ENCODE data around the gene NEK5. TPM values are rescaled to one million over a fixed set of nuclear protein-coding genes. Genes with fewer than 3 reads are reported as not detected.
"Not testable (repeated sequence)": the region's sequence is repeated elsewhere in the genome, so short reads cannot be mapped to it uniquely, and the experiment has no call there.

The NEK5 gene
- polyA plus RNA-seq, 1 donor (not counting 4 experiments of a cell fraction or from before 2014, with no cell fraction given), result 0.21 TPM

GRCh38 chr13:52103386-52103785 is 25.5 kb downstream of the NEK5 start:
- dilution Hi-C loops (cut with MboI; ENCODE audit: extremely low pct_ligation_motif_present, low sequenced_read_pairs), result no loop called here
- Histone ChIP-seq H2AFZ (ENCODE audit: control insufficient read depth, low read length) (no peak overlapping the region), H3K9me3 (ENCODE audit: control insufficient read depth, low read depth, low read length) (no peaks in the 10 kb centered on the region), H3K79me2 (ENCODE audit: control insufficient read depth, insufficient read depth, low read length) (no peaks in the 10 kb centered on the region), H4K20me1 (ENCODE audit: control insufficient read depth, extremely low read depth, insufficient read depth, low read length) (no peaks in the 10 kb centered on the region), H3K36me3 (ENCODE audit: control insufficient read depth in 2 of 2, extremely low read depth in 1 of 2, insufficient read depth in 2 of 2, low read length in 2 of 2) (no peaks in the 10 kb centered on the region), H3K4me1 (ENCODE audit: control insufficient read depth, extremely low read depth, insufficient read depth, low read length) (peaks cover 3% of the 10 kb centered on the region), H3K4me3 (ENCODE audit: control insufficient read depth in 2 of 3, extremely low read depth in 1 of 3, insufficient read depth in 2 of 3, low read depth in 1 of 3, low read length in 3 of 3) (no peak overlapping the region), H3K9ac (ENCODE audit: control insufficient read depth, extremely low read depth, insufficient read depth, low read length) (no peak overlapping the region), H3K27me3 (ENCODE audit: control insufficient read depth, extremely low read depth, insufficient read depth, low read length) (no peaks in the 10 kb centered on the region), H3K4me2 (ENCODE audit: control insufficient read depth, extremely low read depth, insufficient read depth, low read depth, low read length) (no peak overlapping the region), H3K9me1 (ENCODE audit: control insufficient read depth, extremely low read depth, insufficient read depth, low read length) (no peaks in the 10 kb centered on the region), H3K27ac (ENCODE audit: control insufficient read depth, insufficient read depth, low read length) (no peak overlapping the region)
- TF ChIP-seq CTCF (optimal IDR thresholded peaks at IDR 0.05 in 1 of 3, IDR thresholded peaks at IDR 0.05 in 1 of 3, conservative IDR thresholded peaks at IDR 0.05 in 1 of 3; ENCODE audit: extremely low read depth in 1 of 3, insufficient read depth in 2 of 3, low read length in 3 of 3) (no peak), EZH2 (IDR thresholded peaks at IDR 0.05; ENCODE audit: low read length) (no peak)
- no peak for FAIRE-seq
- no peak for DNase-seq (ENCODE audit: low read depth, low spot score)

- H3K36me3 ChIP-seq (ENCODE audit: control insufficient read depth in 2 of 2, extremely low read depth in 1 of 2, insufficient read depth in 2 of 2, low read length in 2 of 2); H2AFZ ChIP-seq (ENCODE audit: control insufficient read depth, low read length); H3K27ac ChIP-seq (ENCODE audit: control insufficient read depth, insufficient read depth, low read length); H3K4me1 ChIP-seq (ENCODE audit: control insufficient read depth, extremely low read depth, insufficient read depth, low read length); DNase-seq (ENCODE audit: low read depth, low spot score); H4K20me1 ChIP-seq (ENCODE audit: control insufficient read depth, extremely low read depth, insufficient read depth, low read length); H3K27me3 ChIP-seq (ENCODE audit: control insufficient read depth, extremely low read depth, insufficient read depth, low read length); H3K9me3 ChIP-seq (ENCODE audit: control insufficient read depth, low read depth, low read length); H3K4me3 ChIP-seq (ENCODE audit: control insufficient read depth in 2 of 3, extremely low read depth in 1 of 3, insufficient read depth in 2 of 3, low read depth in 1 of 3, low read length in 3 of 3); H3K79me2 ChIP-seq (ENCODE audit: control insufficient read depth, insufficient read depth, low read length); H3K4me2 ChIP-seq (ENCODE audit: control insufficient read depth, extremely low read depth, insufficient read depth, low read depth, low read length); H3K9ac ChIP-seq (ENCODE audit: control insufficient read depth, extremely low read depth, insufficient read depth, low read length); FAIRE-seq; H3K9me1 ChIP-seq (ENCODE audit: control insufficient read depth, extremely low read depth, insufficient read depth, low read length); dilution Hi-C loops (cut with MboI; ENCODE audit: extremely low pct_ligation_motif_present, low sequenced_read_pairs): not testable (repeated sequence)
These were observed 26.4 kb downstream of the NEK5 start for GRCh38 chr13:52102423-52102822.

- TF ChIP-seq CTCF (optimal IDR thresholded peaks at IDR 0.05 in 1 of 3, IDR thresholded peaks at IDR 0.05 in 1 of 3, conservative IDR thresholded peaks at IDR 0.05 in 1 of 3; ENCODE audit: extremely low read depth in 1 of 3, insufficient read depth in 2 of 3, low read length in 3 of 3) (no peak), EZH2 (IDR thresholded peaks at IDR 0.05; ENCODE audit: low read length) (no peak)
- Histone ChIP-seq H3K4me1 (ENCODE audit: control insufficient read depth, extremely low read depth, insufficient read depth, low read length) (no peaks in the 10 kb centered on the region), H3K9me3 (ENCODE audit: control insufficient read depth, low read depth, low read length) (no peaks in the 10 kb centered on the region), H3K36me3 (ENCODE audit: control insufficient read depth in 2 of 2, extremely low read depth in 1 of 2, insufficient read depth in 2 of 2, low read length in 2 of 2) (no peaks in the 10 kb centered on the region), H2AFZ (ENCODE audit: control insufficient read depth, low read length) (no peak overlapping the region), H3K27ac (ENCODE audit: control insufficient read depth, insufficient read depth, low read length) (no peak overlapping the region), H3K4me3 (ENCODE audit: control insufficient read depth in 2 of 3, extremely low read depth in 1 of 3, insufficient read depth in 2 of 3, low read depth in 1 of 3, low read length in 3 of 3) (no peak overlapping the region), H3K27me3 (ENCODE audit: control insufficient read depth, extremely low read depth, insufficient read depth, low read length) (no peaks in the 10 kb centered on the region), H4K20me1 (ENCODE audit: control insufficient read depth, extremely low read depth, insufficient read depth, low read length) (no peaks in the 10 kb centered on the region), H3K9ac (ENCODE audit: control insufficient read depth, extremely low read depth, insufficient read depth, low read length) (no peak overlapping the region), H3K4me2 (ENCODE audit: control insufficient read depth, extremely low read depth, insufficient read depth, low read depth, low read length) (no peak overlapping the region), H3K9me1 (ENCODE audit: control insufficient read depth, extremely low read depth, insufficient read depth, low read length) (no peaks in the 10 kb centered on the region), H3K79me2 (ENCODE audit: control insufficient read depth, insufficient read depth, low read length) (no peaks in the 10 kb centered on the region)
- DNase-seq (ENCODE audit: low read depth, low spot score) (no peak), FAIRE-seq (no peak)
- dilution Hi-C loops (cut with MboI; ENCODE audit: extremely low pct_ligation_motif_present, low sequenced_read_pairs), result no loop called here
These were observed 31.7 kb downstream of the NEK5 start for GRCh38 chr13:52097197-52097596.
